GM21619 (cell line): ENCODE measurements around the gene ATP10A.

Experiments
- ATAC-seq: cut with Tn5 transposase; IDR thresholded peaks from one replicate; pipeline ENCODE4 v1.9.1; 2021; ENCODE audit not compliant: unreplicated experiment

ATP10A gene

DNA sequence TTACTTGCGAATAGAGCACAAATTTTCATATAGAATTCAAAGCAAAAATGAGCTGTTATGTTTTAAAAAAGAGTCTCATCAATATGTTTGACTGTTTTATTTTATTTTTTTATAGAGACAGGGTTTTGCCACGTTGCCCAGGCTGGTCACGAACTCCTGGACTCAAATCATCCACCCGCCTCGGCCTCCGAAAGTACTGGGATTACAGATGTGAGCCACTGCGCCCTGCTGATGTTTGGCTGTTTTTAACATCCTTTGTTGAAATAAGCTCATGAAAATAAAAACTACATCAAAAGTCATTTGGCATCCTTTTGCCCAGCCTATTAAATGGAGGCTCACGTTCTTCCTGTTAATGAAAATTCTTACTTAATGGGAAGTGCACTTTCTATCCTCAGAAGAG, 154.7 kb downstream of the ATP10A start:
- ATAC-seq, result no peak

DNA sequence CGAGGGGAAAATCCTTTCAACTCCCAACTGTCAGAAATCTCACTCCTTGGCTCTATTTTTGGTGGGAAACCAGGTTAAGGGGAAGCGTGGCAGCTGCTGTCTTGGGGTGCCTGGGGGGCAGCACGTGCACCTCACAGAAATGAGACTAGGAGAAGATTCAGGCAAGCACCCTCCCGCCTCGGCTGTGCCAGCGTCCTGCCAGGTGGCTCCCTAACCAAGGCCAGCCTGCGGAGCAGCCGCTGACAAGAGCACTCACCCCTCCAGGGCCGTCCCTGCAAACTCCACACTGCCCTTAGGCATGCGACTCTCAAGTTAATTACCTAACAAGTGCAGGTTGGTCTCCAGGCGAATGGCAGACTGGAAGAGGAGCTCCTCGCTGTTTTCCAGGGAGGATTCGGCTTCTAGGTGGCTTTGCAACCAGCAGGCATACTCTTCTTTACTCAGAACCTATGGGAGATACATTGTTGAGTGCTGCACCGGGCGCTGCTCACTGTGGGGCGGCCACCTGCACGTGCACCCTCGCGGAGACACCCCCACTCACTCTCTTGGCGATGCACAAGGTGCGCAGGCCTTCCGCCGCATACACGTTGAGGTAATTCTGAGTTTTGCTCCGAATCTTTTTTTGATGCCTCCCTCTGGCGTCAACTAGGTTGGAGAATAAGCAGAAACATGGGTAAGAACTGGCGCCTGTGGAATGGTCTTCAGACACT, 155.3 kb downstream of the ATP10A start:
- ATAC-seq, result no peak

DNA sequence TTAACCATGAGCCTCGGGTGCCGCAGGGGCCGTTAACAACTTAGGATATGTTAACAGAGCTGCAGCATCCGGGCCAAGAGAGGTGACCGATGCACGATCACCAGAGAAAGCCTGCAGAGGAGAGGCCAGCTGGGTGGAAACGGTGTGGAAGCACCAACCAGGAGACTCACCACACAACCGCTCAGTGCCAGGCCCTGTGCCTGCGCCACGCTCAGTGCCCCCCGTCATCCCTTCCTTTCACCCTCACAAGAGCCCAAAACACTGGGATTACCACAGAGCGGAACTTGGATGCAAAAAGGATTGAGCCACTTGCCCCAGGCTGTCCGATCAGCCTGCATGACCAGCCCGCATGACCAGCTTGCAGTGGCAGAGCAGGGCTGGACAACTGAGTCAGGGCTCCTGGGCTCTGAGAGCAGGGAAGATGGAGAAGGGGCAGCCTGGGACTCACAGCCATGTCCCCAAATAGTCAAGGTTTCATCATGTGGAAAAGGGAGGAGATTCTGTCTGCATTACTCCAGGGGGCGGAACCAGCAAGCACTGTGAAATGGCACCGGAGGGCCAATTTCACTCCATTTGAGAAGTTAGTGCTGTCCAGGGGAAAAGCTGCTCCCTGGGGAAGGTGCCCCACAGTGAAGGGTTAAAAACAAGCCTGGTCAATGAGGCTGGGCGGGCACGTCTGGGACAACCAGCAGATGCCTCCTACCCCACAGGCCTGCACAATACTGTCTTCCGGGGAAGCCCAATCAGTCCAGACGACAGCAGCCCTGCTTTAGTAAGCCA, 156.8 kb downstream of the ATP10A start:
- ATAC-seq, result no peak

DNA sequence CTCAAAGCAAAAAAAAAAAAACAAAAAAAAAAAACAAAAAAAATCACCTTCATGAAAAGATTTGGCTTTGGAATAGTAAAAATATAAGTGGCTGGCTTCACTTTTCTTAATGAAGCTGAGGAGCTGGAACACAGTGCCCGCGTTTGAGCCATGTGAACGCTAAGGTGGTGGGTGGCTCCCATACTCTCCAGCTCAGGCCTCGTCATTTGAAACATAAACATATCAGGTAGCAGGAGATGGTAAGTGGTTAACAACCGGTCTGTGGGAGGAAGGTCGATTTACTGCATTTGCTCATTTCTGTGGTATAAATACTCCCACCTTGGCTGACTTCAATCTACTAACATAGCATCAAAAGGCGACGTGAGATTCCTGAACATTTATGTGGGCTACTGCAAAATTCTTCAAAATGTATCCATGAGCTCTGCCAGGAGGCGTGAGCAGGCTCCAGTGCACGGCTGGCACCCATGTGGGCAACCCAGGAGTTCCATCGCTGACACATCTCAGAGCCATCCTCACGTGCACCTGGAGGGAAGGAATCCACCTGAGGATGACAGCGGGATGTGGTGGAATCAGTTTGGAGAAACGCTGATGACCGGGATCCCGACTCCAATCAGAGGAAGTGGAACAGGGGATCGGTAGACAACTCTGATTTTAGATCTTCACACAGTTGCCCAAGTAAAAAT, 157.6 kb downstream of the ATP10A start:
- no peak for ATAC-seq

DNA sequence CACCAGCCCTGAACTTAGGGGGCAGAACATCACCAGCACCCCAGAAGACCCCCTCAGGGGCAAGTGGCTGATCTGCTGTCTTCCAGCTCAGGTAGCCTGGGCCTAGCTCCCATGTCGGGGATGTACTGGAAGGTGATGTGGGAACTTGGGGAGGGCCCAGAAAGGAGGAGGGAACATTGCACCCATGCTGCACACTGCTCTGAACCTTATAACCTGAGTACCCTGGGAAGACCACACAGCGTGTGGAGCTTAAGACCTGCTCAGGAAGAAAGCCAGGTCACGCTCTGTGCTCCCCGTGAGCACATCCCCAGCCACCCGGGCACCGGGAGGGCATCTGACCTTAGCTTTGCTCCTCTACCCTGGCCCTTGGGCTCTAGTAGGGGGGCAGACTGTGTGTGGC, 159.4 kb downstream of the ATP10A start:
- ATAC-seq, result no peak

DNA sequence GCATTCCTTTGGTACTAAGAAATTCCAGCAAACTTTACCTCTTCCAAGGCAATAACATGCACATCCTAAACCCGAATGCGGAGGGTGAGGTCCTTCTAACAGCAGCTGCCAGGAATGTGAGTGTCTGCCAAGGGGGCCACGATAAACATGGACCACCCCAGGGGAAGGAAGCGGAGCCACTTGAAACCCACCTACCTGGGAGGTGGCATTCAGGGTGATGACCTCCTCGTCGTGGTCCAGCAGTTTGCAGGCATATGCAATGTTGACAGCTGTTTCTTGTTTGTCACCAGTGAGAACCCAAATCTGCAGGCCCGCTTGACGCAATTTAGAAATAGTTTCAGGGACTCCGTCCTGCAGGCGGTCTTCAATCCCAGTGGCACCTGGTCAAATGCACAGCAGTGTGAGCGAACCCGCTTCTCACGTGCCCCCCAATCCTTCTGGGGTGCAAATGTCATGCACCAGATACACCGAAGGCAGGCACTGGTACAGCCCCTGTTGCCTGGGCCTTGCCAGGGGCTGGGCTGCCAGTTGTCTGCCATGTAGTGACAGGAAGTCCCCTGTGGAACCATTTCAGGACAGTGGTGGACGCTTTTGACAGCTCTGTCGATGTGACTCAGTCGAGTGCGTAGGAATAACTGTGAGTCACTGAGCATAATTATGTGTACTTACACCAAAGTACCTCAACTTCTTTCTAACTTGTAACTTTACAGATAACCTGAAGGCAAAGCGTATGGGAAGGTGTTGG, 161.2 kb downstream of the ATP10A start:
- ATAC-seq, result no peak

GRCh38 chr15:25700916-25701315, 162.2 kb downstream of the ATP10A start:
- ATAC-seq, result no peak

- no peak for ATAC-seq
Observed at GRCh38 chr15:25697586-25697985, 165.5 kb downstream of the ATP10A start.

DNA sequence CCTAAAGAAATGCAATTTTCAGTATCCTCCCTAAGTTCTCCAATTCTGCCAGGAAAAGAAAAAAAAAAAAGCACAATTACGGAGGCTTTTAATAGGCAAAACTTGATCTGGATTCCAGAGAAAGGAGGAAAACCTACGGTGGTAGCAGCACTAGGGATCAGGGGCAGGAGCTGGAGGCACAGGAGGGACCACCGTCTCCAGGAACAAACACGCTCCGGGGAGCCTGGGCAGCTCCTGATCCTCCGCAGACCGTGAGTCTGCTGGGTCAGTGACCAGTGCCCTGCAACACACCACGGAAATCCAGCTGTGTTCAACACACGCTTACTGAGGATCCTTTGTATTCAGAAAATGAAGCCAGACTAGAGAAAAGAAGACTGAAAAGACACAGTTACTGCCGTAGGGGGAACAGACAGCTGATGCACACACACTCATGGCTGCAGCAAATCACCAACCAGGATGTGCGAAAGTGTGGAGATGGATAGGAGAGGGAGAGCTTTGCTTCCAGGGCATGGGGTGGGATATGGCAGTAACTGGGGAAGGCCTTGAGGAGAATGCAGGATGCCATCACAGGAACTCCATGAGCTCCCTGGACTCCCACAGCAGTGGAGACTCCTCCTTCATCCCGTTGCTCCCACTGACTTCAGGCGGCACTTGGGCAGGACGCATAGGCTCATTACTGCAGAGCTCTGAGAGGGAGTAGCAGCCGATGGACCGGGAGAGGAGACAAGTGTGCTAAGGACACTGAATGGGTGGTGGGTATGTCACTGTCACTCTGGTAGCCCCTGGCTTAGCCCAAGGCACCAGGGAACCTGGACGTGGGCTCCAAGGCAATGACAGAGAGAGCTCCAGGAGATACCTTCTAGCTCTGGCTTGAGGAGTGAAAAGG, 167.0 kb downstream of the ATP10A start:
- no peak for ATAC-seq

DNA sequence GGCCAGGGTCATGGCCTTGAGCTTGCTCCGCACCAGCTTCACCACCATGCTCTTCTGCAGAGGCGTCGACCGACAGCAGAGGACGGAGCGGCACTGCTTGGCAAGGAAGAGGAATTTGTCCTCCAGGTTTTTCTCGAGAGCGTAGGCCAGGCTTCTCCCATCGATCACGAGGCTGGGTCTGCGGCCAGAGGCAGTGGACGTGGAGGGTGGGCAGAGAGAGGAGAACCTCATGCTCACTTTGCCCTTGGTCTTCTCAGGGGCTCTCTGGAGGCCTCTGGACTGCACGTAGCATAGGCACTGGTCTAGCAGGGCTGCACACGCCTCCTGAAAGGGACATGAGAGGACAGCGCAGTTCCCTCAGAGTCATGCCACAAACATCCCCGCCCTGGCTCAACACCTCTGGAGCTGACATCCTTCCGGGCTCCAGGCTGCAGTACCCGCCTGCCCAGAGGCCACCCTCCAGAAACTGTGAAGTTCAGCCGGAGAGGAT, 168.3 kb downstream of the ATP10A start:
- ATAC-seq, result no peak

DNA sequence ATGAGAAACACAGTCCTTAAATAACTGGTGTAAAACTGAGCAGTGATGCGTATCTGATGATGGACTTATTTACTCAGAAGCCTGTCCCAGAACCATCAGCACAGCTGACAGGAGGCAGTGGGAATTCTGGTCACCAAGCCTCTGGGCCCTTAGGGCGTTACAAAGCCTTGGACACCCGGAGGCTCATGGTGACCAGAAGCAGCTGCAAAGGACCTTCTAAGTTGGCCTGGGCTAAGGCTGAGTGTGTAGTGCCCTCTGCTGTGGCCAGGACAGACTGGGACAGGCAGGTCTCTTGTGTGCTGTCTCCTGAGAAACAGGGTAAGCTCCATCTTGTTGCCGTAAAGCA, 168.9 kb downstream of the ATP10A start:
- ATAC-seq, result no peak

- ATAC-seq, result no peak
Observed at GRCh38 chr15:25693321-25694238, 169.5 kb downstream of the ATP10A start.

- no peak for ATAC-seq
Observed at GRCh38 chr15:25691544-25692430, 171.3 kb downstream of the ATP10A start.

- no peak for ATAC-seq
Observed at GRCh38 chr15:25690673-25691543, 172.2 kb downstream of the ATP10A start.

DNA sequence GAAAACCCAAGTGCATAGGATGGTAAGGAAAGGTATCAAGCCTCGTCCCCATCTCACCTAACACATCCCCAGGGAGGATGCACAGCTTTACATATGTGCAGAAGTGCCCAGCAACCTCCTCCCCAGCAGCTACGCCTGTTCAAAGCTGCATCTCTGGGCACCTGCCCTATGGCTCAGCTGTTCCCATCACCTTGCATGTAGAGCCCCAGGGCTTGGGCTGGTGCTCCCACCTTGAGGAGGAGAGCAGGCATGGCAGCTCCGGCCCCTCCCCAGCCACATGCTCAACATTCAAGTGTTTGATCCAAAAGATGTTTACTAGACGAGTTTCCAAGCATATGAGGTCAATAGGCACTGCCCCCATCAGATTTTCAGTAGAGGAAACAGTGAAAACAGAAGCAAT, 173.5 kb downstream of the ATP10A start:
- no peak for ATAC-seq

DNA sequence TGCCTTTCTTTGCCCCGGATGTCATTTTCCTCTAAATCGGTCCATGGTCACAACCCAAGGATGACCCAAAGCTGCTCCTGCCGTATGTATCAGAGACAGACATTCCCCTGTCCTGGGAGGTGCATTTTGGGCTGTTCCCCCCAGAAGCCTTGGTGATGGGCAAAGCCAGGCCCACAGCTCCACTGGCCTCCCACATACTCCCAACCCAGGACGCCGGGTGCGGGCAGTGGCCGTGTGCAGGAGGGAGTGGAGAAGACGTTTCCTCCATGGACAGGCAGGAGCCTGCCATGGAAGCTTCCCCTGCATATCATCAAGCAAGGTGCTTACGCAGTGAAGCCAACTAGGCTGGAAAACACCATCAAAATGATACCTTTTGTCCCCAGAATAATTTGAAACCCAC, 175.0 kb downstream of the ATP10A start:
- ATAC-seq, result no peak

DNA sequence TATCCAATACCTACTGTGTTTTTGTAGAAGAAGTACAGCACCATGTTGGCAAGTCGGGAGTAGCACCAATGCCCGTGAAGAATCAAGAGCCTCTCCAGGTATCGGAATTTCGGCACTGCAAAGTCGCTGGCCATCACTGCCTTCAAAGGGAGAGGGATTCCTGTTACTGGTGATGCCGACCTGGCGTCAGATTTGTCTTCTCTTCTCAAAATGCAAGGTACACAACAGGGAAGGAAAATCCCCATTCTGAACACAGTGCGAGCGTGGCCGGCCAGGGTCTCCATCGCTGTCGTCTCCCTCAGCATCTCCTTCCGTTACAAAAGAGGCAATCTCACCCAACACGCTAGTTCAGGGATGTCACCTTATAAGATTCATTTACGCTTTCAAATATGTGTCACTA, 175.4 kb downstream of the ATP10A start:
- ATAC-seq, result no peak
